ENCODE measurements around the gene SLC13A5.
A peak's percentile ranks its signal among the peaks of the same experiment; 100 is the strongest.

Gene SLC13A5

DNA sequence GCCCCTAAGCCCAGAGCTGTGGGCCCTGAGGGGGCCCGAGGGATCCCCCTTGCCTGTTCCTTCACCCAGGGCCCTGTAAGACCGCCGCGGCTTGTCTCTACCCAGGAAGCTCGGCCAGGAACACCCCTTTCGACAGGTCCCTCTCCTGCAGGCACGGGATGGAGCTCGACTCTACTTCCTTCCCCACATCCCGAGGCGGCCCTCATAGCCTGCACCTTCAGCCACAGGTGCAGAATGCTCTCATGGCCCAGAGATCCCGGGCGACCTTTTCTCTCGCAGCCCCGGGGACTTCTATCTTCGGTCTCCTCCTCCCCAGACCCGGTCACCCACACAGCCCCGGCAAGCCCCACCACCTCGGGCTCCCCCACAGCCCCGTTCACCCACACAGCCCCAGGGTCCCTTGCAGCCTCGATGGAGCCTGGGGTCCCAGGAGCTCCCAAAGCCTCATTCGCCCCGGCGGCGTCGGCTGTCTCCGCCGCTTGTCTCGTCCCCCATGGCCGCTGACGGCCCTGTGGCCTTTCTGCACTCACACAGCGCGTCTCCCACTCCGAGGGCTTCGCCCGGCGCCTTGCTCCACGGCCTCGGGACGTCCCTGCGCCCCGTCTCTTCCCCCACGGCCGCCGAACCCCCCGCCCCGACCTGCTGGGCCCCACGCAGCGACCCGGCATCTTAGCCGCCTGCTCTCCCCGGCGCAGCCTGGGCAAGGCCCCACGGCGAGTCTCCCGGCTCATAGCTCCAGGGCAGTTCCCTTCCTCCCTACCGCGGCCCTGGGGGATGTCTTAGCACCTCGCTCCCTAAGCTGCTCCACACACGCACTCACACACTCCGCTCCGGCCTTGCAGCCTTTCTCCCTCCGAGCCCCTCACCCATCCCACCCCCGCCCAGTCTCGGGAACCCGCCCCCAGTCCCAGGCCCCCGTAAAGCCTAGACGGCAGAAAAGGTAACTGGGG, 73.3 kb downstream of the SLC13A5 start:
- DNase-seq = peak in 2 of 56 donors; percentile 75 to 81

DNA sequence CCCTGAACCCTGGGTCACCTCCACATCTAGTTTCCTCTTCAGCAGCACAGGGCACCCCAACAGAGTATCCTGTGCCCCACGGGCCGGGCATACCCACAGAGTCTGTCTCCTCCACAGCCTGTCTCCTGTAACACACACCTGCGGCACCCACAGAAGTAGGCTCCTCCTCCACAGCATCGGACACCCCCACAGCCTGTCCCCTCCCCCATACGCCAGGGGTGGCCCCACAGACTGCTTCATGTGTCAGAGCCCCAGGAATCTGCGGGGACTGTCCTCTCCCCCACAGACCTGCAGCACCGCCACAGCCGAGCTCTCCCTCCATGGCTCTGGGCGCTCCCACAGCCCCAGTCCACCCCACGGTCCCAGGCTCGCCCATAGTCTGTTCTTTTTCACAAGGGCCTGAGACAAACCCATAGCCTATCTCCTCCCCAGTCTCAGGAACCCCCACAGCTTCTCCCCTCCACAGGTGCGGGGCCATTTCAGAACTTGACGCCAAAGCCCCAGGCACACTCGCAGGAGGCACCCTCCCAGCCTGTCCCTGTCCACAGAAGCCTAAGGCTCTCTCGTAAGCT, 74.1 kb downstream of the SLC13A5 start:
- DNase-seq = peak in 1 of 56 donors; percentile 11

DNA sequence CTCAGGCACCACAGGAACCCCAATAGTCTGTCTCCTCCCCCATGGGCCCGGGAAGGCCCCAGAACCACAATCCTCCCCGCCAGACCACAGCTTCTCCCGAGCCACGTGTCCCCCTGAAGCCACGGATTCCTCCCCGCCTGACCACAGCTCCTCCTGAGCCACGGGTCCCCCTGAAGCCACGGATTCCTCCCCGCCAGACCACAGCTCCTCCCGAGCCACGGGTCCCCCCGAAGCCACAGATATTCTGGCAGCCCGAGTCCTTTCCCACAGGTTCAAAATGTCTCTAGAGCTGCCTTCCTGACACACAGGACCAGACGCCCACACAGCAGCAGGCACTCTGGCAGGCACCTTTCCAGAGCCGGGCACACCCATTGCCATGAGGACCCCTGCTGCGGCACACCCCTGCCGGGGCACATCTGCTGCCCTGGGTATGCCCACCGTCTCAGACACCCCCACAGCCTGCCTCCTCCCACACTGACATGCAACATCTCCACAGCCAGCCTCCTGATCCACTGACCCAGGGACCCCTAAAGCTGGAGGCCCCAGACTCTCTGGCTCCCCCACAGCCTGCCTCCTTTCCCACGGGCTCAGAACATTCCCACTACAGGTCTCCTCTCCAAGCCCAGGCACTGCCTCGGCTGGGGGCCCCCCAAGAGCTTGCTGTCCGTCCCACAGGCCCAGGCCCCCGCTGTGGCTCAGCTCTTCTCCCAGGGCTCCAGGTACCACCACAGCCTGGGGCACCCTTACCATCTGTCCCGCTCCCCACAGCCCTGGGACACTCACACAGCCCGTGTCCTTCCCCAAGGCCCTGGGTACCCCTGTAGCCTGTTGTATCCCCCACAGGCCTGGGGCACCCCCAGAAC, 74.9 kb downstream of the SLC13A5 start:
- no peak for DNase-seq

GRCh38 chr17:6637458-6637840, 75.7 kb downstream of the SLC13A5 start:
- DNase-seq = no peak

- no peak for DNase-seq
These were observed 76.3 kb downstream of the SLC13A5 start for GRCh38 chr17:6636616-6637457.

DNA sequence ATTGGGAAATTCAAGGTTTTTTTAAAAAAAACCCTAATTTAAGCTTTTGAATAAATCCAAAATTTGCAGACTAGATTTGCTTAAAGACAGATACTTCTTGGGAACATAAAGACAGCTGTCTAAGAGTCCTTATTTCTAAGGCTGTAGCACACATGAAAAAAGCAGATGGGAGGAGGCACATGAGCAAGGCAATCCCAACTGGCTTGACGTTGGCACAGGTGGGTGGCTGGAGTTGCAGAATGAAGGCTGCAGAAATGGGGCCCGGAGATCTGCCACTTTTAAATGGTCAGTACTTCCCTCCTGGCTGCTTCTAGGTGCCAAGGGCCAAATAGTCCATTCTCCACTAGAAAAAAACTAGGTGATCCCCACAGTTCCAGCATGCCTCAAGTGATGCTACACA, 77.1 kb downstream of the SLC13A5 start:
- DNase-seq = peak in 1 of 56 donors; percentile 10
